MCF 10A (cell line): Measurements from ENCODE around the gene ANO3. TPM values are rescaled to one million over a fixed set of nuclear protein-coding genes. Genes with fewer than 3 reads are reported as not detected.

Experiments
- BruUV-seq: library from RNA; stranded (reverse); fragments of 400-500 nt; replicated peaks from 2 replicates; lab custom pipeline; 2021; lab: Mats Ljungman, UMichigan
- CTCF ChIA-PET: fragments of 300-600 bp; sonication (Branson Sonifier 250); formaldehyde crosslinking; extraction: SDS; loops from one replicate; lab custom pipeline; 2021; ENCODE audit warnings: antibody characterized with exemption, inconsistent platforms; lab: Yijun Ruan, JAX
- POLR2A ChIA-PET: fragments of 300-600, 350-650 bp; sonication (Branson Sonifier 250); formaldehyde crosslinking; extraction: SDS; loops from one replicate; lab custom pipeline; 2020; ENCODE audit warnings: antibody characterized with exemption, inconsistent platforms; lab: Yijun Ruan, JAX
- DNase-seq: peaks from one replicate; pipeline ENCODE4 v3.0.0-alpha.2; 2018; ENCODE audit not compliant: unreplicated experiment
- H3K27ac Mint-ChIP-seq: one replicate; pipeline ENCODE4 v1.8.0; 2022; ENCODE audit warnings: mild to moderate bottlenecking, low read depth, mixed read lengths; ENCODE audit not compliant: unreplicated experiment
- H3K27me3 Mint-ChIP-seq: one replicate; pipeline ENCODE4 v1.8.0; 2022; ENCODE audit warnings: mixed read lengths; ENCODE audit not compliant: insufficient read depth, unreplicated experiment
- H3K36me3 Mint-ChIP-seq: one replicate; pipeline ENCODE4 v1.8.0; 2022; ENCODE audit warnings: mild to moderate bottlenecking, moderate library complexity, mixed read lengths; ENCODE audit not compliant: insufficient read depth, unreplicated experiment
- H3K4me1 Mint-ChIP-seq: one replicate; pipeline ENCODE4 v1.8.0; 2022; ENCODE audit warnings: mixed read lengths; ENCODE audit not compliant: insufficient read depth, unreplicated experiment
- H3K4me3 Mint-ChIP-seq: one replicate; pipeline ENCODE4 v1.8.0; 2022; ENCODE audit warnings: mild to moderate bottlenecking, moderate library complexity, mixed read lengths; ENCODE audit not compliant: unreplicated experiment
- H3K9me3 Mint-ChIP-seq: one replicate; pipeline ENCODE4 v1.8.0; 2022; ENCODE audit warnings: mixed read lengths; ENCODE audit not compliant: unreplicated experiment
- intact Hi-C: fragments of 100-400 bp; cut with micrococcal nuclease; formaldehyde crosslinking; loops from 2 replicates; pipeline ENCODE4 v1.14.1; 2022
- total RNA-seq: library from RNA; stranded (reverse); gene quantifications from 2 replicates; pipeline ENCODE4 v1.2.3, GENCODE V29; 2022
- TF ChIP-seq, protein P1 (sequence below): fragments of 200-600 bp; IDR thresholded peaks from one replicate; pipeline ENCODE4 v1.8.0; 2022; ENCODE audit warnings: antibody characterized with exemption, mild to moderate bottlenecking; ENCODE audit not compliant: unreplicated experiment

The ANO3 gene
- total RNA-seq, 1 experiment from 2014 or later: not detected

DNA sequence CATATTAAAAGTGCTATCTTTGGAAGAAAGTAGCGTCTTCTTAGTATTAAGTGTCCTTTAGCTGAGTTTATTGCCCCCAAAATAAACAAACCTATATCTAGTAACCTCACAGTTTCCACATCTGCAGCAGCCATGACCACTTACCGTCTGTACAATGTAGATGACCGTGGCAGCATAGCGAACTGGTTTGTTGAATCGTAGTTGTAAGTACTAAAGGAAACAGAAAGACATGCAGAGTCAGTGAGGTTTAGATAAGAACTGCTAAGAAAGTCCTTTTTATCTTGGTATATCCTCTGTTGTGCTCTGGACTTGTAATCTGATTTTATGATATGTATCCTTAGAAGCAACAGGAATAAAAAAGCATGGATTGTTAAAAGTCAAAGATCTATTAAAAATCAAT lies 380.6 kb downstream of the ANO3 start:
- H3K4me1 Mint-ChIP-seq: peaks cover 7% of the 10 kb centered on the region
- intact Hi-C loops: no loop called here
- peaks cover 24% of the 10 kb centered on the region for H3K27me3 Mint-ChIP-seq
- H3K4me3 Mint-ChIP-seq: no peak overlapping the region
- ChIA-PET POLR2A (no interaction called here), CTCF (no interaction called here)
- no peak for DNase-seq
- no TSS peak for BruUV-seq
- no peaks in the 10 kb centered on the region for H3K36me3 Mint-ChIP-seq
- no peaks in the 10 kb centered on the region for H3K9me3 Mint-ChIP-seq
- no peak overlapping the region for H3K27ac Mint-ChIP-seq
- TF ChIP-seq, protein P1, sequence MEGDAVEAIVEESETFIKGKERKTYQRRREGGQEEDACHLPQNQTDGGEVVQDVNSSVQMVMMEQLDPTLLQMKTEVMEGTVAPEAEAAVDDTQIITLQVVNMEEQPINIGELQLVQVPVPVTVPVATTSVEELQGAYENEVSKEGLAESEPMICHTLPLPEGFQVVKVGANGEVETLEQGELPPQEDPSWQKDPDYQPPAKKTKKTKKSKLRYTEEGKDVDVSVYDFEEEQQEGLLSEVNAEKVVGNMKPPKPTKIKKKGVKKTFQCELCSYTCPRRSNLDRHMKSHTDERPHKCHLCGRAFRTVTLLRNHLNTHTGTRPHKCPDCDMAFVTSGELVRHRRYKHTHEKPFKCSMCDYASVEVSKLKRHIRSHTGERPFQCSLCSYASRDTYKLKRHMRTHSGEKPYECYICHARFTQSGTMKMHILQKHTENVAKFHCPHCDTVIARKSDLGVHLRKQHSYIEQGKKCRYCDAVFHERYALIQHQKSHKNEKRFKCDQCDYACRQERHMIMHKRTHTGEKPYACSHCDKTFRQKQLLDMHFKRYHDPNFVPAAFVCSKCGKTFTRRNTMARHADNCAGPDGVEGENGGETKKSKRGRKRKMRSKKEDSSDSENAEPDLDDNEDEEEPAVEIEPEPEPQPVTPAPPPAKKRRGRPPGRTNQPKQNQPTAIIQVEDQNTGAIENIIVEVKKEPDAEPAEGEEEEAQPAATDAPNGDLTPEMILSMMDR: no peak

Other genes starting within 250 kb of the ANO3 start
- gene MUC15, start 240.1 kb downstream of the ANO3 start, total RNA-seq: not detected in 2 replicates